GM19452 (cell line): ENCODE measurements around the gene TUBB4A.
"Not testable (repeated sequence)": the region's sequence is repeated elsewhere in the genome, so short reads cannot be mapped to it uniquely, and the experiment has no call there.

Source experiments
- ATAC-seq: cut with Tn5 transposase; IDR thresholded peaks from one replicate; pipeline ENCODE4 v1.9.1; 2021; ENCODE audit not compliant: unreplicated experiment

Gene TUBB4A

GRCh38 chr19:6501740-6502648, at the start of gene TUBB4A:
Gene TUBB4A (minus strand): TSS chr19:6502309. CDS start chr19:6502212, 97 bp downstream.
- ATAC-seq: no peak

DNA sequence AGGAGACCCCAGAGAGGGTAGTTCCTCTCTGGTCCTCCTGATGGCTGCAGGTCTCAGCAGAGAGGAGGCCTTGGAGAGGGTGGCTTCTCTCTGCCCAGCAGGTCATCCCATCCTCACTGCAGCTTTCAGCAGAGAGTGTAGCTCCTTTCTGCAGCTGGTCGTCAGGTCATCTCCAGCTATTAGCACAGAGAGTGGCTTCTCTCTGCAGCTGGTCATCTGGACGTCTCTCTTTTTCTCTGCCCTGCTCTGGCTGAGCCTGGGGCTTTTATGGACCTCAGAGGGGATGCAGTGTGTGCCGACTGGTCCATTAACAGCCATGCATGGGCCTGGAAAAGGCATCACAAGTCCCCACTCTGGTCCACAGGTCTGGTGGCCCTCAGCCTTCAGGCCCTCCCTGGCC, 49.0 kb upstream of the TUBB4A start:
- ATAC-seq: no peak

DNA sequence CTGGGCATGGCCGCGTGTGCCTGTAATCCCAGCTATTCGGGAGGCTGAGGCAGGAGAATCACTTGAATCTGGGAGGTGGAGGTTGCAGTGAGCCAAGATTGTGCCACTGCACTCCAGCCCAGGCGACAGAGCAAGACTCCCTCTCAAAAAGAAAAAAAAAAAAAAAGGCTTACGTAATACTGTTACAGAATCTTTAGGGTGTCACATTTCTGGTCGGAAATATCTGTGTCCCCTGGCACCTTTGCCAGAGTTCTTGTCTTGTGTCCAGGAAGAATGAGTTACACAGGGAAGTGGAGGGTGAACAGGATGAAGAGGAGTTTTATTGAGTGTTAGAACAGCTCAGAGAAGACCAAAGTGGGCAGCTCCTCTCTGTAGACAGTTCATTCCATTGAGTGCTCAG, 48.6 kb upstream of the TUBB4A start:
- ATAC-seq: not testable (repeated sequence)

GRCh38 chr19:6543866-6544347, 41.8 kb upstream of the TUBB4A start:
- ATAC-seq: peak; percentile 55

DNA sequence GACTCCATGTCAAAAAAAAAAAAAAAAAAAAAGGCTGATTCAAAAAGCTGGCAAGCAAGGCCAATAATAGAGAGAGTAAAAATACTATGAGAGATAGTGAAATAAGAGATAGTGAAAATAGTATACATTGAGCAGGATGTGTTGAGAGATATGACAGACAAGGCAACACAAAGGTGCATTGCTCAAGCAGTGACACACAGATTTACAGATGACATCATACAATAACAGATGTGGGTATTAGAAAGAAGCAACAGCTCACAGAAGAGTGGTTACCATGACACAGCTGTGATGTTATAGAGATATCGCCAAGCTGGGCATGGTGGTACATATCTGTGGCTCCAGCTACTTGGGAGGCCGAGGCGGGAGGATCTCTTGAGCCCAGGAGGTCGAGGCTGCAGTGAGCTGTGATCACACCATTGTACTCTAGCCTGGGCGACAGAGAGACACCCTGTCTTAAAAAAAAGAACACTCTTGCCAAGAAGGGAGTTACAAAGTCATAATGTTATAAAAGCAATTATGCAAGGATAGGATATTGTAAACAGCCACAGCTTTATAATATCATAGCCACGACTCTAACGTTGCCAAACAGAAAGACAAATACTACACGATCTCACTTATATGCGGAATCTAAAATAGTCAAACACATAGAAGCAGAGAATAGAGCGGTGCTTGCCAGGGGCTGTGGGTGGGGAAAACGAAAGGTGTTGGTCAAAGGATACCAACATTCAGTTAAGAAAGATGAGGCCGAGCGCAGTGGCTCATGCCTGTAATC, 39.0 kb upstream of the TUBB4A start:
- ATAC-seq: no peak

DNA sequence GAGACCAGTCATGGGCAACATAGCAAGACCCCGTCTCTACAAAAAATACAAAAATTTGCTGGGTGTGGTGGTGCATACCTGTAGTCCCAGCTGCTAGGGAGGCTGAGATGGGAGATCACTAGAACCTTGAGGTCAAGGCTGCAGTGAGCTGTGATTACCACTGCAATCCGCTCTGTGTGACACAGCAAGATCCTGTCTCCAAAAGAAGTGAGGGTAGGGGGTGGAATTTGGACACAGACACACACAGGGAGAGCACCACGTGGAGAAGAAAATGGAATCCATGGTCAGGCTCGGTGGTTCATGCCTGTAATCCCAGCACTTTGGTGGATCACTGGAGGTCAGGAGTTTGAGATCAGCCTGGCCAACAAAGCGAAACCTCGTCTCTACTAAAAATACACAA, 37.4 kb upstream of the TUBB4A start:
- no peak for ATAC-seq

GRCh38 chr19:6535558-6536137, 33.5 kb upstream of the TUBB4A start:
- ATAC-seq: no peak

DNA sequence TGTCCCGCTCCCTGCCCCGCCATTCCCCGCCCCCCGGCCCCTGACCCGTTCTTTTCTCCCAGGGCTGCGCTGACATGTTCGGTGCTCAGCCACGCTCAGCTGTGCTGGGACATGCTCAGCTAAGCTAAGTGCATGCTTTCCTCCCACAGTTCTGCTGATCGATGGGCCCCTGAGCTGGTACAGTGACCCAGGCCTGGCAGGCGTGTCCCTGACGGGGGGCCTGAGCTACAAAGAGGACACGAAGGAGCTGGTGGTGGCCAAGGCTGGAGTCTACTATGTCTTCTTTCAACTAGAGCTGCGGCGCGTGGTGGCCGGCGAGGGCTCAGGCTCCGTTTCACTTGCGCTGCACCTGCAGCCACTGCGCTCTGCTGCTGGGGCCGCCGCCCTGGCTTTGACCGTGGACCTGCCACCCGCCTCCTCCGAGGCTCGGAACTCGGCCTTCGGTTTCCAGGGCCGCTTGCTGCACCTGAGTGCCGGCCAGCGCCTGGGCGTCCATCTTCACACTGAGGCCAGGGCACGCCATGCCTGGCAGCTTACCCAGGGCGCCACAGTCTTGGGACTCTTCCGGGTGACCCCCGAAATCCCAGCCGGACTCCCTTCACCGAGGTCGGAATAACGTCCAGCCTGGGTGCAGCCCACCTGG, 32.5 kb upstream of the TUBB4A start:
- ATAC-seq: no peak

DNA sequence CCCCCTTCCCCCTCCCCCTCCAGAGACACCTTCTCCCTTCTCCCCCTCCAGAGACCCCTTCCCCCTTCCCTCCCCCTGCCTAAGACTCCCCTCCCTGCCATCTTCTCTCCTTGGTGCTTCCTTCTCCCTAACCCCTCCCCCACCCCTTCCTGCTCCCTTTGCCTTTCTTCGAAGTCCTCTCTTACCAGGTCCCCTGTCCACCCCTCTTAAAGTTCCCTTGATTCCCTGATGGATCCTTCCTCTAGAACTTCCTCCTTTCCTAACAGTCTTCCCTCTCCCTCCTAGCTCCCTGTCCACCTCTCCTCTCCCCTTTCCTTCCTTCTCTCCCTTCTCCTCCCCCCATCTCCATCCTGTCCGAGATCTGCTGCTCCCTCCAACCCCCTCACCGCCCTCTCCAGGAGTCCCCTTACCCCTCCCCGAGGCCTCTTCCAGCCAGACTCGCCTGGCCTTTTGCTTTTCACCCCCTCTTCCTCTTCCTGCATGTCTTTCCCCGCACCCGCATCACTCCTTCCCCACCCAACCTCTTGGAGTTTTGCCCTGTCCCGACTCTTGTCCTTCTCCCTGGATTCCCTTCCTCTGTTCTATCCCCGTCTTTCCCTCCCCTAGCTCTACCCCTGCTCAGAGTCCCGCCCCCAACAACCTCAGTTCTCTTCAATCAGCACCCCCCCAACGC, 31.8 kb upstream of the TUBB4A start:
- no peak for ATAC-seq

GRCh38 chr19:6533000-6533328, 30.9 kb upstream of the TUBB4A start:
- ATAC-seq: no peak

- ATAC-seq: no peak
These were observed 30.3 kb upstream of the TUBB4A start for GRCh38 chr19:6532244-6532999.

- no peak for ATAC-seq
These were observed 29.8 kb upstream of the TUBB4A start for GRCh38 chr19:6531956-6532243.

- ATAC-seq: no peak
These were observed 29.2 kb upstream of the TUBB4A start for GRCh38 chr19:6531163-6531955.

- ATAC-seq: peak; percentile 27
These were observed 28.5 kb upstream of the TUBB4A start, which contains the start of gene TNFSF9 for GRCh38 chr19:6530386-6531162. Gene TNFSF9 (plus strand): TSS chr19:6531026. CDS start chr19:6531037, 11 bp downstream.

GRCh38 chr19:6529937-6530385, 27.9 kb upstream of the TUBB4A start:
- no peak for ATAC-seq

DNA sequence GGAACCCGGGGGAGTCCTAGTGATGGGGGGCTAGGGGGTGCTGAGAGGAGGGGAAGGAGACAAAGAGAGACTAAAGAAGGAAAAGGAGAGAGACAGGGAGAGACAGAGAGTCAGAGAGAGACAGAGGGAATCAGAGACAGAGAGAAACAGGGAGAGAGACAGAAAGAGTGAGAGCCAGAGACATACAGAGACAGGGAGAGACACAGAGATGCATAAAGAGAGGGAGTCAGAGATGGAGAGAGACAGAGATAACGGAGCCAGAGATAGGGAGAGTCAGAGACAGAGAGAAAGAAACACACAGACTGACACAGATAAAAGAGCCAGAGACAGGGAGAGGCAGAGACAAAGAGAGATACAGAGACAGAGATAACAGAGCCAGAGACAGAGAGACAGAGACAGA, 27.2 kb upstream of the TUBB4A start:
- no peak for ATAC-seq

- no peak for ATAC-seq
These were observed 26.5 kb upstream of the TUBB4A start for GRCh38 chr19:6528544-6529121.
